Measurements from ENCODE around the gene SLC39A3. TPM values are rescaled to one million over a fixed set of nuclear protein-coding genes. Genes with fewer than 3 reads are reported as not detected.
A peak's percentile ranks its signal among the peaks of the same experiment; 100 is the strongest.

SLC39A3 gene
- total and polyA plus RNA-seq, 5 donors from 2014 or later = 14.6 to 41.8 (median 35.2) TPM

DNA sequence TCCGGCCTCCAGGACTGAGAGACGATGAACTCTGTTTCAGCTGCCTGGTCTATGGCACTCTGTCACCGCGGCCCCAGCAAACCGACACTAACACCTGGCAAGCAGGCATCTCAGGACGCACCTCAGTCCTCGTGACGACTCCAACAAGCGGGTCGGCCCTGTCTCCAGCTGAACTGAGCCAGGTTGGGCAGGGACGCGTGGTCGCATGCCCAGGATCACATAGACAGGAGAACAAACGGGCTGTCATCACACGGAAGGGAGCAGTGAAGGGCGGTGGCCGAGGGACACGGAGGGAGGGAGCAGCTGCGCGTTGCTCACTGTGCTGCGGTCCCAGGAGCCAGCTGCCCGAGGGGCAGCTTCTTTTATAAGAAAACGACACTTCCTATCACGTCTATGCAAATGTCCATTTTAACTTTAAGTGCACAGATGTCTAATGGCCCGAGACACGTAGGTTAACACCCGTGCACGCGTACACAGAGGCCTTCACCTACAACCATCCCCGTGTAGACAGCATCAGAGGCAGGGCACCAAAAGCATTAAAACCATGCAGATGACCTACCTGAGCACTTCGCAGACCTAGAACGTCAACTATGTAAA, 34.4 kb upstream of the SLC39A3 start:
- no peak for ATAC-seq (ENCODE audit: low read depth in 2 of 2)

GRCh38 chr19:2771786-2772674, 32.2 kb upstream of the SLC39A3 start:
- Histone ChIP-seq H3K27ac (ENCODE audit: insufficient read depth, low read length, poor library complexity, severe bottlenecking) (no peak overlapping the region), H3K4me3 (ENCODE audit: low read depth, low read length) (no peak overlapping the region), H3K4me1 (ENCODE audit: control insufficient read depth, insufficient read depth, low read length, poor library complexity, severe bottlenecking) (peaks cover 16% of the 10 kb centered on the region), H3K27me3 (ENCODE audit: control insufficient read depth, insufficient read depth, low read length) (no peaks in the 10 kb centered on the region), H3K36me3 (ENCODE audit: control insufficient read depth, insufficient read depth, low read length) (peaks cover 5% of the 10 kb centered on the region), H3K9me3 (ENCODE audit: control insufficient read depth in 2 of 2, low read length in 2 of 2) (no peaks in the 10 kb centered on the region)
- Mint-ChIP-seq H3K27me3 (no peaks in the 10 kb centered on the region), H3K27ac (peak overlapping the region in 1 of 3 donors; percentile 42), H3K4me1 (peaks cover 5 to 33% (median 20%) of the 10 kb centered on the region in 4 donors), H3K9me3 (peaks cover 0 to 1% (median 0%) of the 10 kb centered on the region in 7 donors), H3K36me3 (peaks cover 10% of the 10 kb centered on the region), H3K4me3 (peak overlapping the region in 1 of 4 donors; percentile 28)
- ATAC-seq (ENCODE audit: low read depth in 2 of 2) = no peak
- DNase-seq = no peak

More for the DNA sequence above, 34.4 kb upstream of the SLC39A3 start:
- peaks cover 5 to 35% (median 23%) of the 10 kb centered on the region in 4 donors for H3K4me1 Mint-ChIP-seq
- Histone ChIP-seq H3K36me3 (ENCODE audit: control insufficient read depth, insufficient read depth, low read length) (peaks cover 3% of the 10 kb centered on the region), H3K27ac (ENCODE audit: insufficient read depth, low read length, poor library complexity, severe bottlenecking) (no peak overlapping the region), H3K4me1 (ENCODE audit: control insufficient read depth, insufficient read depth, low read length, poor library complexity, severe bottlenecking) (peaks cover 16% of the 10 kb centered on the region), H3K4me3 (ENCODE audit: low read depth, low read length) (no peak overlapping the region), H3K27me3 (ENCODE audit: control insufficient read depth, insufficient read depth, low read length) (no peaks in the 10 kb centered on the region), H3K9me3 (ENCODE audit: control insufficient read depth in 2 of 2, low read length in 2 of 2) (no peaks in the 10 kb centered on the region)
- peaks cover 0 to 1% (median 0%) of the 10 kb centered on the region in 7 donors for H3K9me3 Mint-ChIP-seq
- no peak for DNase-seq
- H3K27me3 Mint-ChIP-seq = no peaks in the 10 kb centered on the region
- H3K27ac Mint-ChIP-seq = peak overlapping the region; percentile 64 to 91 (median 82)
- H3K4me3 Mint-ChIP-seq = no peak overlapping the region
- peaks cover 10% of the 10 kb centered on the region for H3K36me3 Mint-ChIP-seq

- ATAC-seq (ENCODE audit: low read depth in 2 of 2) (no peak), DNase-seq (no peak)
- Mint-ChIP-seq H3K36me3 (peaks cover 9% of the 10 kb centered on the region), H3K27ac (no peak overlapping the region), H3K27me3 (no peaks in the 10 kb centered on the region), H3K4me3 (no peak overlapping the region), H3K4me1 (peaks cover 5 to 20% (median 8%) of the 10 kb centered on the region in 4 donors), H3K9me3 (peaks cover 0 to 1% (median 0%) of the 10 kb centered on the region in 7 donors)
- H3K27ac ChIP-seq (ENCODE audit: insufficient read depth, low read length, poor library complexity, severe bottlenecking) = no peak overlapping the region
- no peaks in the 10 kb centered on the region for H3K27me3 ChIP-seq (ENCODE audit: control insufficient read depth, insufficient read depth, low read length)
- no peaks in the 10 kb centered on the region for H3K9me3 ChIP-seq (ENCODE audit: control insufficient read depth in 2 of 2, low read length in 2 of 2)
- H3K4me3 ChIP-seq (ENCODE audit: low read depth, low read length) = no peak overlapping the region
- H3K36me3 ChIP-seq (ENCODE audit: control insufficient read depth, insufficient read depth, low read length) = peaks cover 6% of the 10 kb centered on the region
- peaks cover 5% of the 10 kb centered on the region for H3K4me1 ChIP-seq (ENCODE audit: control insufficient read depth, insufficient read depth, low read length, poor library complexity, severe bottlenecking)
Measured at GRCh38 chr19:2770055-2771013, 30.5 kb upstream of the SLC39A3 start.

DNA sequence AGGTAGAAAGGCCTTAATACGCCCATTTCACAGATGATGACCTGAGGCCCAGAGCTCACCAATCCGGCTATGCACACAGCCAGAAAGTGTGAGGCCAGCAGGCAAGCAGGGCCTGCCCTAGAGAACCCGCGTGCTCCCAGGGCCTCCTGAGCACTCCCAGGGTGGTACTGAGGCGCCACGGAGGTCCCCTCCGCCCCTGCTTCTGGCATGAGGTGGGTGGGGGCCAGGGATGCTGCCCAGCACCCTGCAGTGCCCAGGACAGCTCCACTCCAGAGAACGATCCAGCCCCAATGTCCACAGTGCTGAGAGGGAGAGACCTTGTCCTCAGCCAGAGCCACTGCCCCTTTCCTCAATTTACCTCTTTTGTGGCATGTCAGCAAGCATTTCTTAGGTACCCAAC, 29.4 kb upstream of the SLC39A3 start:
- H3K27ac ChIP-seq (ENCODE audit: insufficient read depth, low read length, poor library complexity, severe bottlenecking) = no peak overlapping the region
- no peak for DNase-seq
- Mint-ChIP-seq H3K9me3 (peaks cover 0 to 1% (median 0%) of the 10 kb centered on the region in 7 donors), H3K4me1 (peaks cover under 1 to 12% (median 2%) of the 10 kb centered on the region in 4 donors), H3K36me3 (peaks cover 4% of the 10 kb centered on the region), H3K27me3 (no peaks in the 10 kb centered on the region), H3K27ac (no peak overlapping the region), H3K4me3 (no peak overlapping the region)
- H3K4me1 ChIP-seq (ENCODE audit: control insufficient read depth, insufficient read depth, low read length, poor library complexity, severe bottlenecking) = no peaks in the 10 kb centered on the region
- H3K4me3 ChIP-seq (ENCODE audit: low read depth, low read length) = no peak overlapping the region
- H3K36me3 ChIP-seq (ENCODE audit: control insufficient read depth, insufficient read depth, low read length) = peaks cover 7% of the 10 kb centered on the region
- ATAC-seq (ENCODE audit: low read depth in 2 of 2) = no peak
- no peaks in the 10 kb centered on the region for H3K27me3 ChIP-seq (ENCODE audit: control insufficient read depth, insufficient read depth, low read length)
- H3K9me3 ChIP-seq (ENCODE audit: control insufficient read depth in 2 of 2, low read length in 2 of 2) = no peaks in the 10 kb centered on the region

DNA sequence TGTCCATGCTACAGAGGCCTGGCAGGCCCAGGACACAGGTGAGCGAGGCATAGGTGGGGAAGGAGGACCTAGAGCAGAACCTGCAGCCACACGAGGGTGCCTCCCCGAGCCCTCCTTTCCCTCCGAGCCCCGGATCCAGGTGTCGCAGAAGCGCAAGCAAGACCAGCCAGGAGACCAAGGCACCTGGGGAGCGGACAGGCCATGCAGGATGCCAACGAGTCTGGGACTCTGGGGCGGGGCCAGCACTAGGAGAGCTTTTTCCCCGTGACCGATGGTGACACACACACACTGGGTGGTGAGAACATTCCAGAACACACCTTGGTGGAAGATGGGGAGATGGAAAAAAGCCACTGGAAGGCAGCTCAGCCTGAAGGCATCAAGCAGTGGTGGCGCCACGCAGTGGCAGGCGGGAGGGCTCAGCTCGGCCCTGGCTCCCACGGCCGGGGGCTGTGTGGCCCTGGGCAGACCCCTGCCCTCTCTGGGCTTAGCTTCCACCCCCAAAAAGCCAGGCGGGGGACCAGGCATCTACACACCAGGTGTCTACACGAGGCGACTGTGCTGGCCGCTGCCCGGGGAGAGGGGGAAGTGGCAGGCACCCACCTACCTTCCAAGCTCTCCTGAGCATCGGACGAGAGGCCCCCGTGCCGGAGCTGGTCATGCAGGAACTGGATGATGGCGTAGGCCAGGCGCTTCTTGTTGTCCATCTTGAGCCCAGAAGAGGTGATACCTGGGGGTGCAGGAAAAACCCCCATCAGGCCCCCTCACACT, 28.7 kb upstream of the SLC39A3 start:
- H3K27ac Mint-ChIP-seq = peak overlapping the region in 1 of 3 donors; percentile 86

GRCh38 chr19:2767688-2768087, 27.9 kb upstream of the SLC39A3 start:
- H3K9me3 Mint-ChIP-seq = peaks cover 0 to 2% (median 0%) of the 10 kb centered on the region in 7 donors
- no peak for ATAC-seq (ENCODE audit: low read depth in 2 of 2)
- H3K27me3 Mint-ChIP-seq = no peaks in the 10 kb centered on the region
- no peak overlapping the region for H3K27ac ChIP-seq (ENCODE audit: insufficient read depth, low read length, poor library complexity, severe bottlenecking)
- H3K9me3 ChIP-seq (ENCODE audit: control insufficient read depth in 2 of 2, low read length in 2 of 2) = no peaks in the 10 kb centered on the region
- H3K27ac Mint-ChIP-seq = no peak overlapping the region
- no peak overlapping the region for H3K4me3 Mint-ChIP-seq
- peaks cover 0 to 8% (median 1%) of the 10 kb centered on the region in 4 donors for H3K4me1 Mint-ChIP-seq
- no peaks in the 10 kb centered on the region for H3K27me3 ChIP-seq (ENCODE audit: control insufficient read depth, insufficient read depth, low read length)
- no peak overlapping the region for H3K4me3 ChIP-seq (ENCODE audit: low read depth, low read length)
- peaks cover 4% of the 10 kb centered on the region for H3K36me3 Mint-ChIP-seq
- peaks cover 17% of the 10 kb centered on the region for H3K36me3 ChIP-seq (ENCODE audit: control insufficient read depth, insufficient read depth, low read length)
- H3K4me1 ChIP-seq (ENCODE audit: control insufficient read depth, insufficient read depth, low read length, poor library complexity, severe bottlenecking) = no peaks in the 10 kb centered on the region
- no peak for DNase-seq

More for the DNA sequence above, 28.7 kb upstream of the SLC39A3 start:
- H3K4me3 ChIP-seq (ENCODE audit: low read depth, low read length) = no peak overlapping the region
- Mint-ChIP-seq H3K36me3 (peaks cover 4% of the 10 kb centered on the region), H3K27me3 (no peaks in the 10 kb centered on the region), H3K9me3 (peaks cover 0 to 1% (median 0%) of the 10 kb centered on the region in 7 donors), H3K4me3 (no peak overlapping the region), H3K4me1 (peaks cover 0 to 8% (median 1%) of the 10 kb centered on the region in 4 donors)
- ATAC-seq (ENCODE audit: low read depth in 2 of 2) = no peak
- no peaks in the 10 kb centered on the region for H3K27me3 ChIP-seq (ENCODE audit: control insufficient read depth, insufficient read depth, low read length)
- peaks cover 11% of the 10 kb centered on the region for H3K36me3 ChIP-seq (ENCODE audit: control insufficient read depth, insufficient read depth, low read length)
- no peak for DNase-seq
- no peaks in the 10 kb centered on the region for H3K9me3 ChIP-seq (ENCODE audit: control insufficient read depth in 2 of 2, low read length in 2 of 2)
- no peak overlapping the region for H3K27ac ChIP-seq (ENCODE audit: insufficient read depth, low read length, poor library complexity, severe bottlenecking)
- no peaks in the 10 kb centered on the region for H3K4me1 ChIP-seq (ENCODE audit: control insufficient read depth, insufficient read depth, low read length, poor library complexity, severe bottlenecking)
